HepG2 (cell line): ENCODE results near the gene ARHGAP35. TPM values are rescaled to one million over a fixed set of nuclear protein-coding genes. Genes with fewer than 3 reads are reported as not detected.

Experiments used
- ATRX ChIP-seq: sonication (generic); formaldehyde crosslinking; IDR thresholded peaks from 2 replicates; pipeline ENCODE4 v1.4.0; 2020; ENCODE audit warnings: missing genetic modification reagents, borderline replicate concordance
- BRF2 ChIP-seq: sonication (generic); formaldehyde crosslinking; IDR thresholded peaks from 2 replicates; pipeline ENCODE4 v1.8.1; 2022; ENCODE audit warnings: mild to moderate bottlenecking, missing genetic modification reagents
- DNMT1 ChIP-seq: sonication (generic); formaldehyde crosslinking; IDR thresholded peaks from 2 replicates; pipeline ENCODE4 v1.5.1; 2020; ENCODE audit warnings: mild to moderate bottlenecking, missing genetic modification reagents
- HMGA1 ChIP-seq: sonication (generic); formaldehyde crosslinking; conservative IDR thresholded peaks from 2 replicates; pipeline ENCODE4 v1.4.0; 2020; ENCODE audit warnings: missing genetic modification reagents
- HOXA3 ChIP-seq: sonication (generic); formaldehyde crosslinking; IDR thresholded peaks from 2 replicates; pipeline ENCODE4 v1.5.0; 2020; ENCODE audit warnings: missing genetic modification reagents
- IRX3 ChIP-seq: sonication (generic); formaldehyde crosslinking; IDR thresholded peaks from 2 replicates; pipeline ENCODE4 v1.8.1; 2023; ENCODE audit warnings: mild to moderate bottlenecking, low read depth, missing genetic modification reagents, borderline replicate concordance
- NFE2L2 ChIP-seq: fragments of 150-350 bp; IDR thresholded peaks from 2 replicates; pipeline ENCODE4 v1.6.1; 2014; ENCODE audit warnings: low read length
- PAF1 ChIP-seq: IDR thresholded peaks from 2 replicates; pipeline ENCODE4 v1.6.1; 2016; ENCODE audit warnings: missing genetic modification reagents, missing compliant biosample characterization
- POLR2A ChIP-seq, 2 experiments: IDR thresholded peaks; 2 replicates each; pipeline ENCODE4 v1.6.1; 2011; ENCODE audit warnings: low read depth in 2 of 2, low read length in 2 of 2, mild to moderate bottlenecking in 1 of 2, moderate library complexity in 1 of 2; ENCODE audit not compliant: insufficient read depth in 1 of 2
- POLR2AphosphoS2 ChIP-seq: IDR thresholded peaks from 2 replicates; pipeline ENCODE4 v1.6.1; 2011; ENCODE audit warnings: low read depth, low read length, improper control_type of control experiment
- PTBP1 ChIP-seq: fragments of 200-400 bp; formaldehyde crosslinking; IDR thresholded peaks from 2 replicates; pipeline ENCODE4 v1.6.1; 2018; ENCODE audit warnings: low read length, low read depth; ENCODE audit not compliant: poor library complexity, severe bottlenecking
- RFX3 ChIP-seq: IDR thresholded peaks from 2 replicates; pipeline ENCODE4 v1.6.1; 2016; ENCODE audit warnings: missing biosample characterization, missing genetic modification reagents
- TFE3 ChIP-seq: IDR thresholded peaks from 2 replicates; pipeline ENCODE4 v1.6.1; 2016
- ZBTB25 ChIP-seq: IDR thresholded peaks from 2 replicates; pipeline ENCODE4 v1.6.1; 2018; ENCODE audit warnings: missing genetic modification reagents
- ZNF34 ChIP-seq: sonication (generic); formaldehyde crosslinking; IDR thresholded peaks from 2 replicates; pipeline ENCODE4 v1.4.0; 2020; ENCODE audit warnings: mild to moderate bottlenecking, missing genetic modification reagents, borderline replicate concordance
- polyA plus RNA-seq, 8 experiments: library from polyadenylated mRNA; depleted of rRNA in 3 of 8; stranded (reverse) in 7 of 8; unstranded in 1 of 8; fragments of >200 nt; fragmentation: Illumina TruSeq in 4 of 8; extraction: Trizol in 4 of 8; gene quantifications; 2 replicates each; pipeline versions ENCODE4 v1.2.1 to v1.2.3, GENCODE V29; 2011 to 2016; ENCODE audit warnings: low read depth in 4 of 8, missing spikeins in 1 of 8, mixed read lengths in 1 of 8; ENCODE audit not compliant: insufficient read depth in 1 of 8
- total RNA-seq, 5 experiments: library from RNA; depleted of rRNA; stranded (reverse); fragments of >200 nt; fragmentation: Illumina TruSeq; extraction: Trizol; gene quantifications; 2 replicates each; pipeline ENCODE4 v1.2.3, GENCODE V29; 2016; ENCODE audit warnings: low read depth in 1 of 5
- TF ChIP-seq, protein P1 (sequence below): sonication (generic); formaldehyde crosslinking; IDR thresholded peaks from 2 replicates; pipeline ENCODE4 v1.9.0; 2021; ENCODE audit warnings: missing genetic modification reagents, mild to moderate bottlenecking, borderline replicate concordance
- TF ChIP-seq, protein P2 (sequence below): sonication (generic); formaldehyde crosslinking; IDR thresholded peaks from 2 replicates; pipeline ENCODE4 v1.8.0; 2022; ENCODE audit warnings: mild to moderate bottlenecking, missing genetic modification reagents, moderate library complexity
- TF ChIP-seq, protein P3 (sequence below): sonication (generic); formaldehyde crosslinking; IDR thresholded peaks from 2 replicates; pipeline ENCODE4 v1.4.0; 2020; ENCODE audit warnings: low read depth, missing genetic modification reagents
- TF ChIP-seq, protein P4 (sequence below): IDR thresholded peaks from 2 replicates; pipeline ENCODE4 v1.6.1; 2016; ENCODE audit warnings: missing genetic modification reagents, missing compliant biosample characterization

Gene ARHGAP35
- total and polyA plus RNA-seq, 2 of the 13 experiments (the other 11 are each of a cell fraction or from before 2014, with no cell fraction given), result 30.1 to 30.2 TPM

DNA sequence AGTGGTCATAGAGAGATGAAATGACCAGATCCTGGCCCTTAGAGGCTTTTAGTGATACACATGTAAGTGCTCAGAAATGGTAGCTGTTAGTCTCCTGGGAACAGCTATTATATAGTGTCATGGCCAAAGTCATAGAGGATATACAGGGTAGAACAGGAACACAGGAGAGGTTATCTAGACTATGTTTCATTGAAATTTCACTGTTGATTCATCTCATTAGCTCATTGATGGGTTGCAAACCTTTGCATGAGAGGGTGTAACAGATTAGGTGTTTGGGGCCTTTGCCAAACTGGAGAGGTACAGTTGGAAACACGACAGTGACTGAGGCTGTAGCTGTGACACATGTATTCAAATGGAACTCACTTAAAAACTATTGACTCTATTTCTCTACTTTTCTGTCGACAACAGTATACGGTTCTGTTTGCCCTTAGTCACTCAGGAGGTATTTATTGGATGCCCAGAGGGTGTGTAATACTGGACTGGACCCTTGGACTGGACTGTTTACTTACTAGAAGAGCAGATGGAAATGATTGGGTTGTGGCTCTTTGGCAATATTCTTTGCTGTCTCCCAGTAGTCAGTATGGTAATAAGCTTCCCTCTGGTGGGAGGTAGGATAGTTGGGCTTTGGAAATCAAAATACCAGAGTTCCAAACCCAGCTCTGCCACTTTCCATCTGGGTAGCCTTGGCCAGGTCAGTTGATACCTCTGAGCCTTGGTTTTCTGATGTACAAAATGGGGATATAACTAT is 29.8 kb downstream of the ARHGAP35 start (continued):
- TF ChIP-seq BRF2 (CRISPR knock-in tag) (no peak), RFX3 (CRISPR knock-in tag) (0 out of 2 replicates have a peak, but pooled peaks have one; percentile 6), PTBP1 (no peak), ATRX (CRISPR knock-in tag) (no peak), HOXA3 (CRISPR knock-in tag) (peak; percentile 62), HMGA1 (CRISPR knock-in tag) (no peak), POLR2AphosphoS2 (no peak), ZBTB25 (0 out of 2 replicates have a peak, but pooled peaks have one; percentile 39), PAF1 (no peak), POLR2A (IDR thresholded peaks at IDR 0.05; ENCODE audit: insufficient read depth in 1 of 2, low read depth in 2 of 2, low read length in 2 of 2) (peak; percentile 25 to 40; a peak in 2 of 4 replicates), NFE2L2 (peak; percentile 42; the same call in 1 of the 2 replicates), TFE3 (CRISPR knock-in tag) (peak; percentile 56; the same call in 1 of the 2 replicates), DNMT1 (CRISPR knock-in tag) (no peak), ZNF34 (no peak), IRX3 (CRISPR knock-in tag) (no peak)
- TF ChIP-seq, protein P1, sequence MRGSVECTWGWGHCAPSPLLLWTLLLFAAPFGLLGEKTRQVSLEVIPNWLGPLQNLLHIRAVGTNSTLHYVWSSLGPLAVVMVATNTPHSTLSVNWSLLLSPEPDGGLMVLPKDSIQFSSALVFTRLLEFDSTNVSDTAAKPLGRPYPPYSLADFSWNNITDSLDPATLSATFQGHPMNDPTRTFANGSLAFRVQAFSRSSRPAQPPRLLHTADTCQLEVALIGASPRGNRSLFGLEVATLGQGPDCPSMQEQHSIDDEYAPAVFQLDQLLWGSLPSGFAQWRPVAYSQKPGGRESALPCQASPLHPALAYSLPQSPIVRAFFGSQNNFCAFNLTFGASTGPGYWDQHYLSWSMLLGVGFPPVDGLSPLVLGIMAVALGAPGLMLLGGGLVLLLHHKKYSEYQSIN (CRISPR knock-in tag), result no peak
- TF ChIP-seq, protein P2, sequence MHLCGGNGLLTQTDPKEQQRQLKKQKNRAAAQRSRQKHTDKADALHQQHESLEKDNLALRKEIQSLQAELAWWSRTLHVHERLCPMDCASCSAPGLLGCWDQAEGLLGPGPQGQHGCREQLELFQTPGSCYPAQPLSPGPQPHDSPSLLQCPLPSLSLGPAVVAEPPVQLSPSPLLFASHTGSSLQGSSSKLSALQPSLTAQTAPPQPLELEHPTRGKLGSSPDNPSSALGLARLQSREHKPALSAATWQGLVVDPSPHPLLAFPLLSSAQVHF, result no peak
- TF ChIP-seq, protein P3, sequence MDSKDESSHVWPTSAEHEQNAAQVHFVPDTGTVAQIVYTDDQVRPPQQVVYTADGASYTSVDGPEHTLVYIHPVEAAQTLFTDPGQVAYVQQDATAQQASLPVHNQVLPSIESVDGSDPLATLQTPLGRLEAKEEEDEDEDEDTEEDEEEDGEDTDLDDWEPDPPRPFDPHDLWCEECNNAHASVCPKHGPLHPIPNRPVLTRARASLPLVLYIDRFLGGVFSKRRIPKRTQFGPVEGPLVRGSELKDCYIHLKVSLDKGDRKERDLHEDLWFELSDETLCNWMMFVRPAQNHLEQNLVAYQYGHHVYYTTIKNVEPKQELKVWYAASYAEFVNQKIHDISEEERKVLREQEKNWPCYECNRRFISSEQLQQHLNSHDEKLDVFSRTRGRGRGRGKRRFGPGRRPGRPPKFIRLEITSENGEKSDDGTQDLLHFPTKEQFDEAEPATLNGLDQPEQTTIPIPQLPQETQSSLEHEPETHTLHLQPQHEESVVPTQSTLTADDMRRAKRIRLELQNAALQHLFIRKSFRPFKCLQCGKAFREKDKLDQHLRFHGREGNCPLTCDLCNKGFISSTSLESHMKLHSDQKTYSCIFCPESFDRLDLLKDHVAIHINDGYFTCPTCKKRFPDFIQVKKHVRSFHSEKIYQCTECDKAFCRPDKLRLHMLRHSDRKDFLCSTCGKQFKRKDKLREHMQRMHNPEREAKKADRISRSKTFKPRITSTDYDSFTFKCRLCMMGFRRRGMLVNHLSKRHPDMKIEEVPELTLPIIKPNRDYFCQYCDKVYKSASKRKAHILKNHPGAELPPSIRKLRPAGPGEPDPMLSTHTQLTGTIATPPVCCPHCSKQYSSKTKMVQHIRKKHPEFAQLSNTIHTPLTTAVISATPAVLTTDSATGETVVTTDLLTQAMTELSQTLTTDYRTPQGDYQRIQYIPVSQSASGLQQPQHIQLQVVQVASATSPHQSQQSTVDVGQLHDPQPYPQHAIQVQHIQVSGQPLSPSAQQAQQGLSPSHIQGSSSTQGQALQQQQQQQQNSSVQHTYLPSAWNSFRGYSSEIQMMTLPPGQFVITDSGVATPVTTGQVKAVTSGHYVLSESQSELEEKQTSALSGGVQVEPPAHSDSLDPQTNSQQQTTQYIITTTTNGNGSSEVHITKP (CRISPR knock-in tag), result 0 out of 2 replicates have a peak, but pooled peaks have one; percentile 71
- TF ChIP-seq, protein P4, sequence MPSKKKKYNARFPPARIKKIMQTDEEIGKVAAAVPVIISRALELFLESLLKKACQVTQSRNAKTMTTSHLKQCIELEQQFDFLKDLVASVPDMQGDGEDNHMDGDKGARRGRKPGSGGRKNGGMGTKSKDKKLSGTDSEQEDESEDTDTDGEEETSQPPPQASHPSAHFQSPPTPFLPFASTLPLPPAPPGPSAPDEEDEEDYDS (CRISPR knock-in tag), result peak; percentile 83
